ENCODE results near the gene STXBP4. TPM values are rescaled to one million over a fixed set of nuclear protein-coding genes. Genes with fewer than 3 reads are reported as not detected.

STXBP4 gene
- total RNA-seq, 5 donors from 2014 or later (not counting 1 experiment from before 2014, with no cell fraction given): 5.7 to 10.6 (median 9.1) TPM

DNA sequence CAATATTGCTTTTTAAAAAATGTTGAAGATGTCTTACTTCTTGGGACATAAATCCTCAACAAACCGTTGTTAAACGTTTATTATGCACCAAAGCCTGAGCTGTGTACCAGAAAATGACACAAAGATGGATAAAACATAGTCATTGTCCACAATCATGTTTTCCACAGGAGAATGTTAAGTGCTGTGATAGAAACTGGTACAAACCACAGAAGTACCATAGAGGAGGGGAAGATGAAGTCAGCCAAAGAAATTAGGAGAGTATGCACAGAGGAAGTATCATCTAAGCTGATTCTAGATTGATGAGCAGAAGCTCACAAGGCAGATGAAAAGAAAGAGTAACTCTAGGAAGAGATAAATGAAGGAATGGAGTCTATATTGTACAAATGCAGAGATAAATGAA is 153.5 kb downstream of the STXBP4 start:
- ChIA-PET CTCF (interaction anchor here (0.6 to 0.7 kb wide), 2 partner anchors 20 to 1203 kb away, joined by 3 read pairs; no protein-coding TSS in a partner anchor), POLR2A (no interaction called here)
- DNase-seq: no peak
- no peak for ATAC-seq (replicated peaks in 1 of 4)
- Histone ChIP-seq H3K27me3 (replicated peaks in 1 of 2; ENCODE audit: control insufficient read depth in 2 of 2, extremely low read depth in 1 of 2, insufficient read depth in 2 of 2, low read length in 1 of 2) (no peaks in the 10 kb centered on the region), H3K9me3 (no peaks in the 10 kb centered on the region), H3K4me1 (ENCODE audit: control insufficient read depth in 1 of 2, extremely low read depth in 1 of 2, insufficient read depth in 2 of 2, low read length in 2 of 2) (no peaks in the 10 kb centered on the region), H3K4me3 (ENCODE audit: control insufficient read depth in 1 of 2, extremely low read depth in 1 of 2, low read length in 1 of 2) (no peak overlapping the region), H3K27ac (ENCODE audit: low read length) (no peak overlapping the region), H3K36me3 (ENCODE audit: control insufficient read depth in 2 of 2, extremely low read depth in 1 of 2, insufficient read depth in 1 of 2, low read length in 1 of 2) (no peaks in the 10 kb centered on the region)
- Mint-ChIP-seq H3K4me3 (no peak overlapping the region), H3K27ac (no peak overlapping the region), H3K4me1 (peaks cover 0 to 7% (median 4%) of the 10 kb centered on the region in 3 donors), H3K27me3 (no peaks in the 10 kb centered on the region), H3K36me3 (peaks cover 14% of the 10 kb centered on the region), H3K9me3 (no peaks in the 10 kb centered on the region)
- no CpG with 5 or more reads among the region's 2 CpGs for WGBS (ENCODE audit: insufficient coverage)

DNA sequence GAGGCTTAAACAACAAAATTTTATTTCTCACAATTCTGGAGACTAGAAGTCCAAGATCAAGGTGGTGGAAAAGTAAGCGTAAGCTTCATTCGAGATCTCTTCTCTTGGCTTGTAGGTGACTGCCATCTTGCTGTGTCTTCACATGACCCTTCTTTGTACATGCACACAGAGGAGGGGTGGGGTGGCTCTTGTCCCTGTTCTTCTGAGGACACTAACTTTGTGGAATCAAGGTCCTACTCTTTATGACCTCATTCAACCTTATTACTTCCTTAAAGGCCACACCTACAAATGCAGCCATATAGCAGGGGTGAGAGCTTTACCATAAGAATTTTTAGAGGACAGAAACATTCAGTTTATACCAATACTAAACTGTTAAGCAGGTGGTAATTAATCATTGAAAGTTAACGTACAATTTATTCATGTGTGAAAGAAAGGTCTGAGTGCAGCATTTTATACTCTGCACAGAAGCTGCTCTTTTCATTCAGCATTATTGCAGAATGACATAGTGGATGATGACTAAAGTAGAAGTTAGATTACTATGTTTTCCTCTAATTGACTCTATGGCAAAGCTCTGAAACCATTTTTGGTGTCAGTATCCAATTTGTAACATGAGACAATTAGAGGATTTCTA is 156.3 kb downstream of the STXBP4 start:
- Histone ChIP-seq H3K4me3 (ENCODE audit: control insufficient read depth in 1 of 2, extremely low read depth in 1 of 2, low read length in 1 of 2) (no peak overlapping the region), H3K27ac (ENCODE audit: low read length) (no peak overlapping the region), H3K27me3 (replicated peaks in 1 of 2; ENCODE audit: control insufficient read depth in 2 of 2, extremely low read depth in 1 of 2, insufficient read depth in 2 of 2, low read length in 1 of 2) (no peaks in the 10 kb centered on the region), H3K4me1 (ENCODE audit: control insufficient read depth in 1 of 2, extremely low read depth in 1 of 2, insufficient read depth in 2 of 2, low read length in 2 of 2) (no peaks in the 10 kb centered on the region), H3K9me3 (no peaks in the 10 kb centered on the region), H3K36me3 (ENCODE audit: control insufficient read depth in 2 of 2, extremely low read depth in 1 of 2, insufficient read depth in 1 of 2, low read length in 1 of 2) (no peaks in the 10 kb centered on the region)
- H3K4me3 Mint-ChIP-seq: no peak overlapping the region
- ATAC-seq (replicated peaks in 1 of 4) (no peak), DNase-seq (no peak)
- H3K27me3 Mint-ChIP-seq: no peaks in the 10 kb centered on the region
- POLR2A ChIA-PET: no interaction called here
- no peak overlapping the region for H3K27ac Mint-ChIP-seq
- H3K4me1 Mint-ChIP-seq: no peaks in the 10 kb centered on the region
- H3K9me3 Mint-ChIP-seq: no peaks in the 10 kb centered on the region
- H3K36me3 Mint-ChIP-seq: peaks cover 16% of the 10 kb centered on the region
- WGBS (ENCODE audit: insufficient coverage): no CpG with 5 or more reads among the region's 3 CpGs
- CTCF ChIA-PET: no interaction called here

DNA sequence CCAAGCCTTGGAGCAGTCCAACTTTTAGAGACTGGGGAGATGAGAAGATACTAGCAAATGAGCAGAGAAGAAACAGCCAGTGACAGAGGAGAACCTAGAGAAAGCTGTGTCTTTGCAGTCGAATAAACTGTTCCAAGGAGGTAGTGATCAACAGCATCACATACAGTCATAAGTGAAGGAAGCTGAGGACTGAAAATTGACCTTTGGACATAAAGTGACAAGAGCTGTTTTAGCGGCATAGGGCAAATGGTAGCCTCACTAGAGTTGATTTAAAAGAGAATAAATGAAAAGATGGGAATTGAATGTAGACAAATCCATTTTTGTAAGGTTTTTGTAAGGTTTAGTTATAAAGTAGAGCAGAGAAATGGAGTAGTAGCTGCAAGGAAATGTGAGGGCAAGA is 165.0 kb downstream of the STXBP4 start:
- ChIA-PET CTCF (no interaction called here), POLR2A (no interaction called here)
- H3K36me3 Mint-ChIP-seq: peaks cover 3% of the 10 kb centered on the region
- H3K27me3 Mint-ChIP-seq: no peaks in the 10 kb centered on the region
- 100% methylated on average over 1 of the region's 2 CpGs for WGBS (ENCODE audit: insufficient coverage)
- no peak overlapping the region for H3K27ac Mint-ChIP-seq
- H3K27me3 ChIP-seq (replicated peaks in 1 of 2; ENCODE audit: control insufficient read depth in 2 of 2, extremely low read depth in 1 of 2, insufficient read depth in 2 of 2, low read length in 1 of 2): no peaks in the 10 kb centered on the region
- H3K27ac ChIP-seq (ENCODE audit: low read length): no peak overlapping the region
- no peaks in the 10 kb centered on the region for H3K4me1 ChIP-seq (ENCODE audit: control insufficient read depth in 1 of 2, extremely low read depth in 1 of 2, insufficient read depth in 2 of 2, low read length in 2 of 2)
- no peaks in the 10 kb centered on the region for H3K4me1 Mint-ChIP-seq
- no peak for ATAC-seq (replicated peaks in 1 of 4)
- H3K9me3 ChIP-seq: no peaks in the 10 kb centered on the region
- H3K36me3 ChIP-seq (ENCODE audit: control insufficient read depth in 2 of 2, extremely low read depth in 1 of 2, insufficient read depth in 1 of 2, low read length in 1 of 2): no peaks in the 10 kb centered on the region
- DNase-seq: no peak
- no peak overlapping the region for H3K4me3 ChIP-seq (ENCODE audit: control insufficient read depth in 1 of 2, extremely low read depth in 1 of 2, low read length in 1 of 2)
- H3K9me3 Mint-ChIP-seq: no peaks in the 10 kb centered on the region
- H3K4me3 Mint-ChIP-seq: no peak overlapping the region

DNA sequence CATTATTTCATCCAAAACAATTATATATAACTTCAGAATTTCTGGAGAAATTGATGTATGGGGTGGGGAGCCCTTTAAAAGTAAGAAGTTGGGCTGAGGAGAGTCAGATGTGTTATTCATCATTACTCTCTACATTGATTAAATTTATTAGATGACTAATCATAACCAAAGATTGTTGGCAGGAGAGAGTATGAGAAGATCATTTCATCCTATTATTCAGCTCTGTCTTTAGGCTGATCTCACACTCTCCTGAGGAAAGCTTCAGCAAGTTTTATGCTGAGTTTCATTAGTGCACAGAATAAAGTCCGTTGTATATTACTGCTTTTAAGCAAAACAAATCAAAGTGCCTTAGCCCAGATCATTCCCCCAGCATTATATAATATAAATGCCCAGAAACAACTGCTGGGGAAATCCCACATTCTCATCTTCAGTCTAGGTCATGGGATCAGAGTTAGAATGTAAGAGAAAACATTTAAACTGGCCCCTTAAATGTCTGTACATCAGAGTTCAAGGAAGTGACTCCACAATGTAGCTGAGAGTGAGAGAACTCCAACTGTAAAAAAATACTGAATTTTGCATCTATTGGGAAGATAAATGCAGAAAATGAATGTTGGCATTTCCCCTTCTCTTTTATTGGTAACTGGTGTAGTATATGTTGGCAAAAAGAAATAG is 166.1 kb downstream of the STXBP4 start:
- no CpG with 5 or more reads among the region's 1 CpG for WGBS (ENCODE audit: insufficient coverage)
- H3K4me1 ChIP-seq (ENCODE audit: control insufficient read depth in 1 of 2, extremely low read depth in 1 of 2, insufficient read depth in 2 of 2, low read length in 2 of 2): no peaks in the 10 kb centered on the region
- CTCF ChIA-PET: no interaction called here
- Mint-ChIP-seq H3K9me3 (no peaks in the 10 kb centered on the region), H3K27me3 (no peaks in the 10 kb centered on the region), H3K36me3 (peaks cover 4% of the 10 kb centered on the region), H3K27ac (no peak overlapping the region), H3K4me3 (no peak overlapping the region), H3K4me1 (no peaks in the 10 kb centered on the region)
- ATAC-seq (replicated peaks in 1 of 4) (no peak), DNase-seq (no peak)
- H3K27me3 ChIP-seq (replicated peaks in 1 of 2; ENCODE audit: control insufficient read depth in 2 of 2, extremely low read depth in 1 of 2, insufficient read depth in 2 of 2, low read length in 1 of 2): no peaks in the 10 kb centered on the region
- POLR2A ChIA-PET: no interaction called here
- H3K9me3 ChIP-seq: no peaks in the 10 kb centered on the region
- no peaks in the 10 kb centered on the region for H3K36me3 ChIP-seq (ENCODE audit: control insufficient read depth in 2 of 2, extremely low read depth in 1 of 2, insufficient read depth in 1 of 2, low read length in 1 of 2)
- H3K27ac ChIP-seq (ENCODE audit: low read length): no peak overlapping the region
- no peak overlapping the region for H3K4me3 ChIP-seq (ENCODE audit: control insufficient read depth in 1 of 2, extremely low read depth in 1 of 2, low read length in 1 of 2)

DNA sequence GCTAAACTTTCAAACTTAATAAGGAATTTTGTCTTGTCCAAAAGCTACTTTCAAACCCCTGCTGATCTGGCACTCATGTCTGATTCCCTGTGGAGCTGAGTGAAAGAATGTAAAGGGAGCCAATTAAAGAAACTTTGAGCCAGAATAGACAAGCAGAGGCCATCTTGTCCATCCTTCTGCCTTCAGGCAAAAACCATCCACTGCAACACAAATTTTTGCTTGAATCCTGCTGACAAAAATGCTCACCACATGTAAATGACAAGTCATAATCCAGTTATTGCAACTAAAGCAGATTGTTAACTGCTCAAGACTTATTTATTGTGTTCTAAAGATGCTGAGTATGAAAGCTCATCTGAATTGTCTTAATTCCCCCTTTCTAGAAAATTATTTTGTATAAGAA is 172.2 kb downstream of the STXBP4 start:
- Mint-ChIP-seq H3K4me3 (no peak overlapping the region), H3K9me3 (no peaks in the 10 kb centered on the region)
- POLR2A ChIA-PET: interaction anchor here in 1 of 2 donors (0.6 kb wide), 1 partner anchor 326 kb away, joined by 4 read pairs; no protein-coding TSS in a partner anchor

DNA sequence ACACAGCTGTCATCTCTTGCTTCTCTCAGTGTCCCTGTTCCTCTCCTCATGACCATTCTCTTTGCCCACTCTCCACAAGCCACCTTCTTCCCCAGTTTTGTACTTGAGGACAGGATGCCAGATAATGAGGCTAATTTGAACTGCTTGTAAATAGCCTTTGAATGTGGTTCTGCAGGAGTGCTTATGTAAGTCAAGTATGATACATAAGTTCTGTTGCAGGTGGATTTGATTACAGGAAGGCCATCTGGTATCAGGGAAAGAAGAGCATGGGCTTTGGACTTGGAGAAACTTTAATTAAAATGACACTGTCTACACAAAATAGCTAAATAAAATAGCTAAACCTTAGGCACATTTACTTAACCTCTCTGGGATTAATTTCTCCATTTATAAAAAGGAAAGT is 176.0 kb downstream of the STXBP4 start:
- DNase-seq (no peak), ATAC-seq (replicated peaks in 1 of 4) (no peak)
- no peak overlapping the region for H3K4me3 ChIP-seq (ENCODE audit: control insufficient read depth in 1 of 2, extremely low read depth in 1 of 2, low read length in 1 of 2)
- no peaks in the 10 kb centered on the region for H3K27me3 ChIP-seq (replicated peaks in 1 of 2; ENCODE audit: control insufficient read depth in 2 of 2, extremely low read depth in 1 of 2, insufficient read depth in 2 of 2, low read length in 1 of 2)
- peaks cover 0 to 7% (median 0%) of the 10 kb centered on the region in 3 donors for H3K4me1 Mint-ChIP-seq
- no peak overlapping the region for H3K27ac ChIP-seq (ENCODE audit: low read length)
- no peaks in the 10 kb centered on the region for H3K9me3 Mint-ChIP-seq
- ChIA-PET POLR2A (no interaction called here), CTCF (no interaction called here)
- no peak overlapping the region for H3K4me3 Mint-ChIP-seq
- H3K36me3 ChIP-seq (ENCODE audit: control insufficient read depth in 2 of 2, extremely low read depth in 1 of 2, insufficient read depth in 1 of 2, low read length in 1 of 2): no peaks in the 10 kb centered on the region
- H3K9me3 ChIP-seq: no peaks in the 10 kb centered on the region
- no peak overlapping the region for H3K27ac Mint-ChIP-seq
- H3K4me1 ChIP-seq (ENCODE audit: control insufficient read depth in 1 of 2, extremely low read depth in 1 of 2, insufficient read depth in 2 of 2, low read length in 2 of 2): no peaks in the 10 kb centered on the region
- no peaks in the 10 kb centered on the region for H3K27me3 Mint-ChIP-seq
- H3K36me3 Mint-ChIP-seq: peaks cover 25% of the 10 kb centered on the region

More for the DNA sequence above, 172.2 kb downstream of the STXBP4 start:
- Mint-ChIP-seq H3K27me3 (no peaks in the 10 kb centered on the region), H3K27ac (no peak overlapping the region), H3K36me3 (peaks cover 21% of the 10 kb centered on the region), H3K4me1 (peaks cover 0 to 7% (median 0%) of the 10 kb centered on the region in 3 donors)
- H3K9me3 ChIP-seq: no peaks in the 10 kb centered on the region
- DNase-seq (no peak), ATAC-seq (replicated peaks in 1 of 4) (no peak)
- no peak overlapping the region for H3K27ac ChIP-seq (ENCODE audit: low read length)
- H3K4me3 ChIP-seq (ENCODE audit: control insufficient read depth in 1 of 2, extremely low read depth in 1 of 2, low read length in 1 of 2): no peak overlapping the region
- H3K4me1 ChIP-seq (ENCODE audit: control insufficient read depth in 1 of 2, extremely low read depth in 1 of 2, insufficient read depth in 2 of 2, low read length in 2 of 2): no peaks in the 10 kb centered on the region
- no peaks in the 10 kb centered on the region for H3K27me3 ChIP-seq (replicated peaks in 1 of 2; ENCODE audit: control insufficient read depth in 2 of 2, extremely low read depth in 1 of 2, insufficient read depth in 2 of 2, low read length in 1 of 2)
- no peaks in the 10 kb centered on the region for H3K36me3 ChIP-seq (ENCODE audit: control insufficient read depth in 2 of 2, extremely low read depth in 1 of 2, insufficient read depth in 1 of 2, low read length in 1 of 2)
- CTCF ChIA-PET: no interaction called here

Measured in T-cell (primary cell).